Thoracic aorta (tissue), 2 donors: ENCODE results near the gene DZIP1L. TPM values are rescaled to one million over a fixed set of nuclear protein-coding genes. Genes with fewer than 3 reads are reported as not detected.

Experiments
- ATAC-seq: fragments of 150-250 bp; one replicate; pipeline ENCODE4 v1.8.0; 2017; ENCODE audit warnings: low read depth; ENCODE audit not compliant: insufficient number of reproducible peaks, low FRiP score
- DNase-seq: peaks from one replicate; pipeline ENCODE4 v3.0.0-alpha.2; 2020; ENCODE audit warnings: low spot score
- H3K27ac ChIP-seq, 2 donors: fragments of 200-600 bp; sonication (generic); 1 replicate in 1 of 2; 2 replicates in 1 of 2; pipeline ENCODE4 v1.5.1; 2016; ENCODE audit warnings: mild to moderate bottlenecking in 2 of 2, moderate library complexity in 2 of 2
- H3K27me3 ChIP-seq: fragments of 200-600 bp; sonication (generic); replicated peaks from 2 replicates; pipeline ENCODE4 v1.6.0; 2016; ENCODE audit warnings: mild to moderate bottlenecking; ENCODE audit not compliant: insufficient read depth
- H3K36me3 ChIP-seq: fragments of 200-600 bp; sonication (generic); one replicate; pipeline ENCODE4 v1.5.1; 2016
- H3K4me1 ChIP-seq, 2 donors: fragments of 200-600 bp; sonication (generic); 1 replicate in 1 of 2; 2 replicates in 1 of 2; pipeline versions ENCODE4 v1.5.1 to v1.6.0; 2016; ENCODE audit warnings: low read depth in 2 of 2, mild to moderate bottlenecking in 1 of 2; ENCODE audit not compliant: control insufficient read depth in 1 of 2
- H3K4me3 ChIP-seq: fragments of 200-600 bp; sonication (generic); 2 replicates; pipeline ENCODE4 v1.5.1; 2016; ENCODE audit warnings: mild to moderate bottlenecking
- H3K9me3 ChIP-seq: fragments of 200-600 bp; sonication (generic); 2 replicates; pipeline ENCODE4 v1.5.1; 2016
- total RNA-seq, 2 donors: library from RNA; depleted of rRNA; stranded (reverse); fragments of >200 nt; gene quantifications; one replicate each; pipeline versions ENCODE4 v1.1.0 to v1.2.3, GENCODE V29; 2016
- TF ChIP-seq, protein P1 (sequence below): fragments of 200-600 bp; sonication (generic); IDR thresholded peaks from one replicate; pipeline ENCODE4 v1.5.1; 2019; ENCODE audit warnings: antibody characterized with exemption

Gene DZIP1L
- total RNA-seq, 2 donors from 2014 or later = 61.1 to 110 TPM

DNA sequence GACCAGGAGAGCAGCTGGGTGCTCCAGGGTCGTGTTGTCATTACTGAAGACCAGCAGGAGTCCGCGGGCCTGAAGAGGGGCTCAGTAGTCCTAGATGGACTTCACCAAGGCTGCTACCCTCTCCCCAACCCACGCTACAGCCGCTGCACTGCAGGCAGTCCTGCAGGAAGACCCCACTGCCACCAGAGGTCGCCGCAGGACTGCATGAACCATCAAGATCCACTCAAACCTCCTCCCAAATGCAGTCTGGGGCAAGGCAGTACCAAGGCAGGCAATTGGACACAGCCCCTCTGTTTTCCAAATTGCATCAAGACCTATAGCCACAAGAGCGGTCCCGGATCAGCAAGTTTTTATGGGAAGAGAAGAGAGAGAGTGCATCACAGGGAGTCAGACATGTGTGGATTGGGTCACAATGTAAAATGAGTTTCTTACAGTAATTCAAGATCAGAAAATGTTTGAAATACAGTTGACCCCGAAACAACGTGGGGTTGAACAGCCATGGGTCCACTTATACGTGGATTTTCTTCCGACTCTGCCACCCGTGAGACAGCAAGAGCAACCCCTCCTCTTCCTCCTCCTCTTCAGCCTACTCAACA, 46.7 kb downstream of the DZIP1L start:
- TF ChIP-seq, protein P1, sequence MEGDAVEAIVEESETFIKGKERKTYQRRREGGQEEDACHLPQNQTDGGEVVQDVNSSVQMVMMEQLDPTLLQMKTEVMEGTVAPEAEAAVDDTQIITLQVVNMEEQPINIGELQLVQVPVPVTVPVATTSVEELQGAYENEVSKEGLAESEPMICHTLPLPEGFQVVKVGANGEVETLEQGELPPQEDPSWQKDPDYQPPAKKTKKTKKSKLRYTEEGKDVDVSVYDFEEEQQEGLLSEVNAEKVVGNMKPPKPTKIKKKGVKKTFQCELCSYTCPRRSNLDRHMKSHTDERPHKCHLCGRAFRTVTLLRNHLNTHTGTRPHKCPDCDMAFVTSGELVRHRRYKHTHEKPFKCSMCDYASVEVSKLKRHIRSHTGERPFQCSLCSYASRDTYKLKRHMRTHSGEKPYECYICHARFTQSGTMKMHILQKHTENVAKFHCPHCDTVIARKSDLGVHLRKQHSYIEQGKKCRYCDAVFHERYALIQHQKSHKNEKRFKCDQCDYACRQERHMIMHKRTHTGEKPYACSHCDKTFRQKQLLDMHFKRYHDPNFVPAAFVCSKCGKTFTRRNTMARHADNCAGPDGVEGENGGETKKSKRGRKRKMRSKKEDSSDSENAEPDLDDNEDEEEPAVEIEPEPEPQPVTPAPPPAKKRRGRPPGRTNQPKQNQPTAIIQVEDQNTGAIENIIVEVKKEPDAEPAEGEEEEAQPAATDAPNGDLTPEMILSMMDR = peak; percentile 95
- no peaks in the 10 kb centered on the region for H3K9me3 ChIP-seq
- no peak overlapping the region for H3K27ac ChIP-seq
- no peak overlapping the region for H3K4me3 ChIP-seq
- peak; percentile 85 for ATAC-seq
- H3K27me3 ChIP-seq = no peaks in the 10 kb centered on the region
- DNase-seq = peak; percentile 30
- peaks cover 52% of the 10 kb centered on the region for H3K36me3 ChIP-seq
- no peaks in the 10 kb centered on the region for H3K4me1 ChIP-seq

DNA sequence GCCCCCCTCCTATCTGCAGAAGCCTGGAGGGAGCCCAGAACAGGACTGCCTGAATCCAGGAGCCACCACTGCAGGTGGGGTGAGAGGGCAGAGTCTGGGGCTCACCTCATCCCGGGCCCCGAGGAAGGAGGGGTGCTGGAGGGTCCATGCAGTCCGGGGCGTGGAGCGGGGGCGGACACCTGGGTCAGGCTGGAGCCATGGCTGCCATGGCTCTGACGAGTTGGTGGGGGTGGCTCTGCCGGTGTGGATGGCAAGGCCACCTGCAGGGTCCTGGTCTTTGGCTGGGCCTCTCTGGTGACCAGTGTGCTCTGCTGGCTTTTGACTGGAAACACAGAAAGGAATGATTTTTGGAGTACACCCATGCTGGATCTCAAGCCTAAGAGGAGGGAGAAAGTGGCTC, 47.4 kb downstream of the DZIP1L start:
- H3K4me1 ChIP-seq = no peaks in the 10 kb centered on the region
- H3K4me3 ChIP-seq = no peak overlapping the region
- H3K27ac ChIP-seq = no peak overlapping the region
- H3K36me3 ChIP-seq = peaks cover 53% of the 10 kb centered on the region
- H3K9me3 ChIP-seq = no peaks in the 10 kb centered on the region
- DNase-seq (no peak), ATAC-seq (no peak)
- TF ChIP-seq, protein P1 = no peak
- H3K27me3 ChIP-seq = no peaks in the 10 kb centered on the region

DNA sequence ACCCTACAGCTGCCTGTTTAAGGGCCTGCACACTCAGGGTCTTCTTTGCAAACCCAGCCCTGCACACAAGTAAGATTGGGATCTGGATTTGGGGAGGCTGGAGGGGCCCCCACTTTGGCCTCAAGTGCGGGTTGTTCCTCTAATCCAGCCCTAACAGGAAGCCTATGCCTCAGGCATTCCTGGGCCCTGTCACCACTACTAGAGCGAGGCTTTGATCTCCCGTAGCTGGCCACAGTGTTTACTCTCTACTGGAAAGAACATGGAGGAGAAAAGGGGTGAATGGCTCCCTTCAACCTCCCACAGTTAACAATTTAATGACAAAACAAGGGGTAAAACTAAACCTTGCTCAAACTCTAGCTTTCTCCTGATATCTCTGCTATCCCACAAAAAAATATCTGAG, 48.4 kb downstream of the DZIP1L start:
- Histone ChIP-seq H3K36me3 (peaks cover 56% of the 10 kb centered on the region), H3K4me1 (no peaks in the 10 kb centered on the region), H3K4me3 (no peak overlapping the region), H3K27ac (no peak overlapping the region), H3K9me3 (no peaks in the 10 kb centered on the region), H3K27me3 (no peaks in the 10 kb centered on the region)
- no peak for ATAC-seq
- TF ChIP-seq, protein P1 = no peak
- DNase-seq = no peak

DNA sequence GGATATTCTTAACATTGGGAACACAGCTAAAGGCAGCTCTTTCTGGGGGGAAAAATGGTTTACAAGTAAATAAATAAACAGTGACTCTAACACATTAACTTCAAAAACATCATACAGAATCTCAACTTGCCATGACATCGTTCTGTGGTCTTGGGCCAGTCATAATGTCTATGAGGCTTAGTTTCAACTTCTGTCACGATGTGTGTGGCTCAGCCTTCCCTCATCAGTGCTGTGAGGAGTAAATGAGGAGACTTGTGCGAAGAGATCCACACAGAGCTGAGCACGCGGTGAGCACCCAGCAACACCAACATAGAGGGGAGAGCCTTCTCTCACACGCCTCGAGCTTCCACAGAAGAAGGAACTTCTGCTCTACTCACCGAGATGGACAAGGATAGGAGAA, 49.0 kb downstream of the DZIP1L start:
- TF ChIP-seq, protein P1 = no peak
- no peak for DNase-seq
- Histone ChIP-seq H3K27me3 (no peaks in the 10 kb centered on the region), H3K36me3 (peaks cover 50% of the 10 kb centered on the region), H3K4me1 (no peaks in the 10 kb centered on the region), H3K4me3 (no peak overlapping the region), H3K9me3 (no peaks in the 10 kb centered on the region), H3K27ac (no peak overlapping the region)
- ATAC-seq = no peak

DNA sequence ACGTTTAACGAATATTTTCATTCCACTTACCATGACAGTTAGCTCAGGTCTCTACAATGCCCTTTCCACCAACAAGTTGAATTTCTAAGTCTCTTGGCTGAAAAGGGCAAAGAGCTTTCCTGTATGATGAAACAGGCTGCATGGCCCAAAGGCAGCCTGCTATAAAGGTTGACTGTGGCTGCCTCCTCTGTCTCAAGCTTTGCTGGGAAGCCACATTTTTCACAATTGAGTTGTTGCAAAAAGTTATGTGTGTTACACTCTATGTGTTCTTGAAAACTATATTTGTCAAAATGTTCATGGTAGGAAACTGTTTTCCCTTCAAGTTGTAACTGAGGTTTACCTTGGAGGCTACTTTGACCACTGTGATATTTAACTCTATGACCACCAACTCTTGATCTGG, 49.5 kb downstream of the DZIP1L start:
- peaks cover 48% of the 10 kb centered on the region for H3K36me3 ChIP-seq
- H3K4me1 ChIP-seq = no peaks in the 10 kb centered on the region
- H3K9me3 ChIP-seq = no peaks in the 10 kb centered on the region
- DNase-seq (no peak), ATAC-seq (no peak)
- H3K27ac ChIP-seq = no peak overlapping the region
- H3K4me3 ChIP-seq = no peak overlapping the region
- TF ChIP-seq, protein P1 = no peak
- no peaks in the 10 kb centered on the region for H3K27me3 ChIP-seq
